Hepatocyte (in vitro differentiated cells): Measurements from ENCODE around the gene CDON. TPM values are rescaled to one million over a fixed set of nuclear protein-coding genes. Genes with fewer than 3 reads are reported as not detected.

Source experiments
- DNase-seq: peaks from one replicate; pipeline ENCODE4 v3.0.0-alpha.2; 2016; ENCODE audit warnings: low spot score
- H2AFZ ChIP-seq: fragments of 200-600 bp; sonication (generic); 2 replicates; pipeline ENCODE4 v1.6.0; 2016; ENCODE audit warnings: antibody characterized with exemption, mild to moderate bottlenecking
- H3K27ac ChIP-seq: fragments of 200-600 bp; sonication (generic); 2 replicates; pipeline ENCODE4 v1.5.1; 2016; ENCODE audit warnings: mild to moderate bottlenecking
- H3K27me3 ChIP-seq: fragments of 200-600 bp; sonication (generic); 2 replicates; pipeline ENCODE4 v1.6.1; 2016
- H3K36me3 ChIP-seq: fragments of 200-600 bp; sonication (generic); replicated peaks from 2 replicates; pipeline ENCODE4 v1.5.1; 2016; ENCODE audit warnings: low read depth; ENCODE audit not compliant: insufficient read depth
- H3K4me1 ChIP-seq: fragments of 200-600 bp; sonication (generic); 2 replicates; pipeline ENCODE4 v1.5.1; 2016; ENCODE audit warnings: mild to moderate bottlenecking, moderate library complexity; ENCODE audit not compliant: insufficient read depth
- H3K4me2 ChIP-seq: fragments of 200-600 bp; sonication (generic); 2 replicates; pipeline ENCODE4 v1.6.0; 2016
- H3K4me3 ChIP-seq: fragments of 200-600 bp; sonication (generic); 2 replicates; pipeline ENCODE4 v1.5.1; 2016; ENCODE audit warnings: mild to moderate bottlenecking
- H3K79me2 ChIP-seq: fragments of 200-600 bp; sonication (generic); 2 replicates; pipeline ENCODE4 v1.6.0; 2017; ENCODE audit warnings: mild to moderate bottlenecking
- H3K9me2 ChIP-seq: fragments of 200-600 bp; sonication (generic); replicated peaks from 2 replicates; pipeline ENCODE4 v1.6.0; 2017; ENCODE audit warnings: mild to moderate bottlenecking; ENCODE audit not compliant: insufficient read depth
- H3K9me3 ChIP-seq: fragments of 200-600 bp; sonication (generic); 2 replicates; pipeline ENCODE4 v1.5.1; 2016; ENCODE audit warnings: low read depth, mild to moderate bottlenecking
- H4K20me1 ChIP-seq: fragments of 200-600 bp; sonication (generic); 2 replicates; pipeline ENCODE4 v1.6.0; 2016; ENCODE audit warnings: mild to moderate bottlenecking; ENCODE audit not compliant: insufficient read depth, poor library complexity, severe bottlenecking
- CTCF ChIP-seq: fragments of 200-600 bp; sonication (generic); IDR thresholded peaks from 2 replicates; pipeline ENCODE4 v1.5.1; 2016; ENCODE audit warnings: antibody characterized with exemption, mild to moderate bottlenecking; ENCODE audit not compliant: poor library complexity
- EZH2 ChIP-seq: fragments of 200-600 bp; sonication (generic); IDR thresholded peaks from 2 replicates; pipeline ENCODE4 v1.6.1; 2016; ENCODE audit warnings: antibody characterized with exemption, mild to moderate bottlenecking, borderline replicate concordance
- EZH2phosphoT487 ChIP-seq: fragments of 200-600 bp; sonication (generic); IDR thresholded peaks from one replicate; pipeline ENCODE4 v1.6.1; 2018; ENCODE audit warnings: antibody characterized with exemption, mild to moderate bottlenecking, low read depth, moderate library complexity; ENCODE audit not compliant: unreplicated experiment, severe bottlenecking
- WGBS: methylation state at CpG from one replicate; pipeline ENCODE4 v1.1.6; 2016; ENCODE audit warnings: low lambda C conversion rate; ENCODE audit errors: missing lambda C conversion rate; 5-methylcytosine and 5-hydroxymethylcytosine counted together
- polyA plus RNA-seq: library from polyadenylated mRNA; unstranded; fragments of >200 nt; fragmentation: Nextera tagmentation; extraction: Ambion mirVana; gene quantifications from 2 replicates; pipeline ENCODE4 v1.2.1, GENCODE V29; 2016
- total RNA-seq: library from RNA; depleted of rRNA; stranded (reverse); fragments of >200 nt; gene quantifications from 2 replicates; pipeline ENCODE4 v1.2.3, GENCODE V29; 2014

CDON gene
- 38.0 and 41.9 TPM in 2 replicates for total RNA-seq
- 17.5 and 25.0 TPM in 2 replicates for polyA plus RNA-seq

- peak within 1 kb of the TSS; percentile 93 for H3K4me2 ChIP-seq
- DNase-seq, result peak; percentile 98
- no peaks in the 10 kb centered on the region for H3K9me3 ChIP-seq
- no peaks in the 10 kb centered on the region for H3K27me3 ChIP-seq
- TF ChIP-seq EZH2phosphoT487 (no peak), CTCF (peak; percentile 4)
- H3K4me1 ChIP-seq, result peaks cover 7% of the 10 kb centered on the region
- no peaks in the 10 kb centered on the region for H3K36me3 ChIP-seq
- no peaks in the 10 kb centered on the region for H4K20me1 ChIP-seq
- peaks cover 25% of the 10 kb centered on the region for H3K79me2 ChIP-seq
- no peaks in the 10 kb centered on the region for H3K9me2 ChIP-seq
- WGBS, result under 1% methylated on average over 43 of the region's 82 CpGs
- peak within 1 kb of the TSS; percentile 92 for H3K4me3 ChIP-seq
- H3K27ac ChIP-seq, result peak within 1 kb of the TSS; percentile 78
- H2AFZ ChIP-seq, result peak within 1 kb of the TSS; percentile 61
Measured at GRCh38 chr11:126062679-126063506, at the start of gene CDON. Gene CDON, minus strand, starts transcription at chr11:126062866. Its CDS starts 39,390 bp downstream, at chr11:126023476.

GRCh38 chr11:126111458-126112116, 48.9 kb upstream of the CDON start:
- H3K27me3 ChIP-seq, result no peaks in the 10 kb centered on the region
- no peaks in the 10 kb centered on the region for H3K79me2 ChIP-seq
- WGBS, result 68% methylated on average over 8 of the region's 8 CpGs
- H3K4me2 ChIP-seq, result no peak overlapping the region
- TF ChIP-seq EZH2 (no peak), EZH2phosphoT487 (no peak), CTCF (no peak)
- no peak for DNase-seq
- H3K27ac ChIP-seq, result peak overlapping the region; percentile 68
- H3K4me3 ChIP-seq, result no peak overlapping the region
- H3K9me3 ChIP-seq, result no peaks in the 10 kb centered on the region
- no peaks in the 10 kb centered on the region for H3K36me3 ChIP-seq
- H4K20me1 ChIP-seq, result no peaks in the 10 kb centered on the region
- H2AFZ ChIP-seq, result no peak overlapping the region
- no peaks in the 10 kb centered on the region for H3K9me2 ChIP-seq
- peaks cover 44% of the 10 kb centered on the region for H3K4me1 ChIP-seq

- 85% methylated on average over 10 of the region's 10 CpGs for WGBS
- Histone ChIP-seq H3K79me2 (no peaks in the 10 kb centered on the region), H3K9me3 (no peaks in the 10 kb centered on the region), H3K9me2 (no peaks in the 10 kb centered on the region), H2AFZ (no peak overlapping the region), H3K36me3 (no peaks in the 10 kb centered on the region), H3K4me1 (peaks cover 31% of the 10 kb centered on the region), H3K27ac (no peak overlapping the region), H3K4me3 (no peak overlapping the region), H4K20me1 (no peaks in the 10 kb centered on the region), H3K4me2 (no peak overlapping the region), H3K27me3 (no peaks in the 10 kb centered on the region)
- DNase-seq, result no peak
- TF ChIP-seq EZH2, result no peak
- no peak for TF ChIP-seq EZH2phosphoT487
- TF ChIP-seq CTCF, result no peak
Measured at GRCh38 chr11:126109941-126110731, 47.5 kb upstream of the CDON start.
